Central memory CD8-positive, alpha-beta T cell (primary cell): Measurements from ENCODE around the gene AP4B1.

Experiments
- ATAC-seq: fragments of 150-1000 bp; cut with Tn5 transposase; replicated peaks from 2 replicates; pipeline ENCODE4 v1.10.0; 2022; ENCODE audit warnings: mild to moderate bottlenecking, moderate FRiP score, moderate number of reproducible peaks; ENCODE audit not compliant: poor library complexity, severe bottlenecking; ENCODE audit errors: extremely low read depth
- DNase-seq, 2 donors: peaks; one replicate each; pipeline ENCODE4 v3.0.0; 2021; ENCODE audit warnings: low spot score in 2 of 2
- H3K27ac Mint-ChIP-seq: one replicate; pipeline ENCODE4 v1.8.0; 2022; ENCODE audit warnings: low read depth, mild to moderate bottlenecking, moderate library complexity, mixed read lengths
- H3K27me3 Mint-ChIP-seq: one replicate; pipeline ENCODE4 v1.8.0; 2022; ENCODE audit warnings: mixed read lengths
- H3K36me3 Mint-ChIP-seq: one replicate; pipeline ENCODE4 v1.8.0; 2022; ENCODE audit warnings: mild to moderate bottlenecking, moderate library complexity, mixed read lengths; ENCODE audit not compliant: insufficient read depth
- H3K4me1 Mint-ChIP-seq: one replicate; pipeline ENCODE4 v1.8.0; 2022; ENCODE audit warnings: mixed read lengths
- H3K4me3 Mint-ChIP-seq: one replicate; pipeline ENCODE4 v1.8.0; 2022; ENCODE audit warnings: mild to moderate bottlenecking, moderate library complexity, mixed read lengths
- H3K9me3 Mint-ChIP-seq: one replicate; pipeline ENCODE4 v1.8.0; 2022; ENCODE audit warnings: mixed read lengths

AP4B1 gene

DNA sequence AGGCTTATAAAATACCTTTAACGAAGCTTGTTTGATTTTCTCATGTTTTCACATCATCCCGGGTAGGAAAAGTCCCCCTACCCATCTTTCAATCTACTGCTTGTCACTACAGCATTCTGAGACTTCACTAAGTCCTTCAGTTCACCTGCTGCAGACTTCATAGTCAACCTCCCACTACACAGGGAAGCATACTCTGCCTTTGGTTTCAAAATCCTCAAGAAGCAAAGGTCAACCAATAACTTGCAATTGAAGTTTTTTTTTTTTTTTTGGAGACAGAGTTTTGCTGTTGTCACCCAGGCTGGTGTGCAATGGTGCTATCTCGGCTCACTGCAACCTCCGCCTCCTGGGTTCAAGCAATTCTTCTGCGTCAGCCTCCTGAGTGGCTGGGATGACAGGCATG lies 28.4 kb downstream of the AP4B1 start:
- ATAC-seq (no peak), DNase-seq (no peak)
- H3K27ac Mint-ChIP-seq = peak overlapping the region; percentile 87
- peaks cover 11% of the 10 kb centered on the region for H3K36me3 Mint-ChIP-seq
- H3K4me3 Mint-ChIP-seq = no peak overlapping the region
- H3K4me1 Mint-ChIP-seq = peaks cover 77% of the 10 kb centered on the region
- H3K27me3 Mint-ChIP-seq = no peaks in the 10 kb centered on the region
- H3K9me3 Mint-ChIP-seq = no peaks in the 10 kb centered on the region

- Mint-ChIP-seq H3K27me3 (no peaks in the 10 kb centered on the region), H3K27ac (peak overlapping the region; percentile 87), H3K4me3 (peak overlapping the region; percentile 36), H3K36me3 (peaks cover 11% of the 10 kb centered on the region), H3K4me1 (peaks cover 73% of the 10 kb centered on the region), H3K9me3 (no peaks in the 10 kb centered on the region)
- ATAC-seq (no peak), DNase-seq (no peak)
These were observed 28.9 kb downstream of the AP4B1 start for GRCh38 chr1:113875714-113876113.

DNA sequence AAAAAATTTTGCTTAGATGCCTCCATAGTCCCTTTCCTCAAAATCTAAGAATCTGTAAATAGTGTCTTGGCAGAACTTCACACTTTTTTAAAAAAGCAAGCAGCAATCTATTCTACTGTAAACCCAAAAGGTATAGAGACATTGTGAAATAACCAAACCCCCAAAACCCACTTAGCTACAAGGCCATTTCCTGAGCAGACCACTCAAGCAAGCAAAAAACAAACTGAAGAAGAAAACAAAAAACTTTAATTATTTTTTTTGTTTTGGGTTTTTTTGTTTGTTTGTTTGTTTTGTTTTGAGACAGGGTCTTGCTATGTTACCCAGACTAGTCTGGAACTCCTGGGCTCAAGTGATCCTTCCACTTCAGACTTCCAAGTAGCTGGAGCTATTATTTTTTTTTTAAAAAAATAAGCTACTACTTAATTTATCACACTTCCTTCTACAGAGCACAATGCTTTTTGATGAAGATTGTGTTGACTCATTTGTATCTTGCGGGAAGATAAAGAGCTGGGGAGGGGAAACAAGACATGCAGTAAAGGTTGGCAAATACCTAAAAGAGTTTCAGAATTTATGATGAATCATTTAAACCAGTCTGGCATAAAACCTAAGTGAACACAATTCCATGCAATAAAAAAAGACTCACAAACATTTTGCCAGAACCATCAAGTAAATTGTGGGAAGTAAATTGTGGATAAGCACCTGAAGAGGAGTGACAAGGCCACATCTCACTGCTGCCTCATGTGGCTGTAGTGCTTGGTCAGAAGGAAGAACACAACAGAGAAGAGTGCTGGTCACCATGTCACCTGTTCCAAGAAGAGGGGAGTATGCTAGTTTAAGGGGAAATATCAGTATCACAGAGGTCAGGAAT lies 30.4 kb downstream of the AP4B1 start:
- Mint-ChIP-seq H3K4me3 (peak overlapping the region; percentile 51), H3K9me3 (no peaks in the 10 kb centered on the region), H3K27ac (peak overlapping the region; percentile 87), H3K4me1 (peaks cover 73% of the 10 kb centered on the region), H3K36me3 (peaks cover 16% of the 10 kb centered on the region), H3K27me3 (no peaks in the 10 kb centered on the region)
- peak; percentile 8 for ATAC-seq
- no peak for DNase-seq

DNA sequence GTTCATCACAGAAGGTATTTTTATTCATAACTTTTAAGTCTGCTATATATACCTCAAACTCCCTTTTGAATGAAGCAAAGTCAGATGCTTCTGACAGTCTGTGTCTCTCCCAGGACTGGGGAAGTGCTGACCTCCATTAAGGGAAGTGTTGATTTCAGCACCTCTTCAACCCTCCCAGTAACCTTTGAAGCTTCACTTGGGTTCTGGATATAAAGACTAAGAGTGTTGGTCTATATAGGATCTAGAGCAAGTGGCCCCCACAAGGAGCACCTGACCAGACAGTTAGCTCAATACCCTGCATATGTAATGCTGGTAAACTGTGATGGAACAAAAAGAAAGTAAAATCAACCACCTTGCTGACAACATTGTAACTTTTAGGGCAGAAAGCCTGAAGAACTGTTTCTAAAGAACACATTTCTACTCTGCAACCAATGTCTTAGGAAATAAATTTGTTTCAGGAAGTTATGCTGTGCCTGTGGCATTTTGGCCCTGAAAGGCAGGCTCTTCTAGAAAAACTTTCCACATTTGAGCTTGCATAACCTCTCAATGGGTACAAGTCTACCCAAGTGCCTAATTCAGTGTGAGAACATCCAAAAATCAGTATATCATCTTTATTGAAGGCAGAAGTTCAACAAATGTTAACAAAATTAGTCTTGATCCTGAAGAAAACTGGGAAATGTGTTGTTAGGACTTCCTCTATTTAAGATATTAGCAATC lies 32.2 kb downstream of the AP4B1 start:
- Mint-ChIP-seq H3K36me3 (peaks cover 16% of the 10 kb centered on the region), H3K27ac (peak overlapping the region; percentile 90), H3K9me3 (no peaks in the 10 kb centered on the region), H3K4me1 (peaks cover 76% of the 10 kb centered on the region), H3K4me3 (peak overlapping the region; percentile 86), H3K27me3 (no peaks in the 10 kb centered on the region)
- peak; percentile 6 for ATAC-seq
- no peak for DNase-seq

GRCh38 chr1:113871597-113872113 lies 32.9 kb downstream of the AP4B1 start, which contains the start of gene PTPN22:
PTPN22 (minus strand) TSS chr1:113871712.
- H3K36me3 Mint-ChIP-seq = peaks cover 16% of the 10 kb centered on the region
- no peaks in the 10 kb centered on the region for H3K9me3 Mint-ChIP-seq
- no peaks in the 10 kb centered on the region for H3K27me3 Mint-ChIP-seq
- H3K27ac Mint-ChIP-seq = peak within 1 kb of the TSS; percentile 90
- peak; percentile 97 for ATAC-seq
- DNase-seq = peak; percentile 55 to 85
- peaks cover 77% of the 10 kb centered on the region for H3K4me1 Mint-ChIP-seq
- H3K4me3 Mint-ChIP-seq = peak within 1 kb of the TSS; percentile 86

DNA sequence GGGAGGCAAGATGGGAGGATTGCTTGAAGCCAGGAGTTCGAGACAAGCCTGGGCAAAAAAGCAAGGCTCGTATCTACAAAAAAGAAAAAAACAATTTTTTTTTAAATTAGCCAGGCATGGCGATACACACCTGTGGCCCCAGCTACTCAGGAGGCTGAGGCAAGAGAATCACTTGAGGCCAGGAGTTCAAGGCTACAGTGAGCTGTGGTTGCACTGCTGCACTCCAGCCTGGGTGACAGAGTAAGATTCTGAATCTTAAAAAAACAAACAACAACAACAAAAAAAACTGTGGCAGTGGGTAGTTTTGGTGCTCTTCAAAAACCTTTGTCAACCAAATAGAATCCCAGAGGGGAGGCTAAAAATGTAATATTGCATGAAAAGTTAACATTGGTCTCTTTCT lies 33.8 kb downstream of the AP4B1 start:
- Mint-ChIP-seq H3K4me3 (peak overlapping the region; percentile 86), H3K36me3 (peaks cover 15% of the 10 kb centered on the region), H3K27ac (peak overlapping the region; percentile 78), H3K4me1 (peaks cover 78% of the 10 kb centered on the region), H3K27me3 (no peaks in the 10 kb centered on the region), H3K9me3 (no peaks in the 10 kb centered on the region)
- ATAC-seq (no peak), DNase-seq (no peak)

- no peaks in the 10 kb centered on the region for H3K9me3 Mint-ChIP-seq
- DNase-seq (no peak), ATAC-seq (no peak)
- peaks cover 24% of the 10 kb centered on the region for H3K36me3 Mint-ChIP-seq
- peak overlapping the region; percentile 86 for H3K4me3 Mint-ChIP-seq
- peaks cover 68% of the 10 kb centered on the region for H3K4me1 Mint-ChIP-seq
- peak overlapping the region; percentile 78 for H3K27ac Mint-ChIP-seq
- no peaks in the 10 kb centered on the region for H3K27me3 Mint-ChIP-seq
These were observed 36.1 kb downstream of the AP4B1 start for GRCh38 chr1:113868387-113869083.

GRCh38 chr1:113861641-113862040 lies 43.0 kb downstream of the AP4B1 start:
- Mint-ChIP-seq H3K36me3 (peaks cover 46% of the 10 kb centered on the region), H3K27ac (peak overlapping the region; percentile 37), H3K9me3 (no peaks in the 10 kb centered on the region)

DNA sequence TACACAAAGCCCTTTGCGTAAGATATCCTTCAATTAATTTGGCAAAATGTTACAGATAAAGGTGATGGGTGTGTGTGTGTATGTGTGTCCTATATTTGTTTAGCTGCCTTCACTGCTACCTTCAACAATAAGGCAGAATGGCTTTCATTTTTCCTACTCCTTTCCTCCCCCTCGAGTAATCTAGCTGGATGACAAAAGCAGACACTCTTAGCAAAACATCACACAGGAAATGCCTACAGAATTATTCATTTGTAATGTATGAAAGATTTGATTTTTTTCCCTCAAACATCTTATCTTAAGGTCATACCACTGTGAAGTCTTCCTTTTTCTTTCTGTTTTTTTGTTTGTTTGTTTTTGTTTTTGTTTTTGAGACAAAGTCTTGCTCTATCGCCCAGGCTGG lies 43.7 kb downstream of the AP4B1 start:
- Mint-ChIP-seq H3K36me3 (peaks cover 53% of the 10 kb centered on the region), H3K27me3 (no peaks in the 10 kb centered on the region), H3K27ac (peak overlapping the region; percentile 37), H3K4me1 (peaks cover 58% of the 10 kb centered on the region), H3K4me3 (peak overlapping the region; percentile 10), H3K9me3 (no peaks in the 10 kb centered on the region)
- ATAC-seq (no peak), DNase-seq (no peak)

More at GRCh38 chr1:113861641-113862040, 43.0 kb downstream of the AP4B1 start:
- Mint-ChIP-seq H3K4me3 (peak overlapping the region; percentile 31), H3K4me1 (peaks cover 62% of the 10 kb centered on the region), H3K27me3 (no peaks in the 10 kb centered on the region)
- no peak for ATAC-seq
- no peak for DNase-seq

- Mint-ChIP-seq H3K27ac (peak overlapping the region; percentile 37), H3K9me3 (no peaks in the 10 kb centered on the region), H3K27me3 (no peaks in the 10 kb centered on the region), H3K36me3 (peaks cover 57% of the 10 kb centered on the region), H3K4me3 (peak overlapping the region; percentile 23), H3K4me1 (peaks cover 47% of the 10 kb centered on the region)
- ATAC-seq (peak; percentile 92), DNase-seq (no peak)
These were observed 45.0 kb downstream of the AP4B1 start for GRCh38 chr1:113859478-113860175.

DNA sequence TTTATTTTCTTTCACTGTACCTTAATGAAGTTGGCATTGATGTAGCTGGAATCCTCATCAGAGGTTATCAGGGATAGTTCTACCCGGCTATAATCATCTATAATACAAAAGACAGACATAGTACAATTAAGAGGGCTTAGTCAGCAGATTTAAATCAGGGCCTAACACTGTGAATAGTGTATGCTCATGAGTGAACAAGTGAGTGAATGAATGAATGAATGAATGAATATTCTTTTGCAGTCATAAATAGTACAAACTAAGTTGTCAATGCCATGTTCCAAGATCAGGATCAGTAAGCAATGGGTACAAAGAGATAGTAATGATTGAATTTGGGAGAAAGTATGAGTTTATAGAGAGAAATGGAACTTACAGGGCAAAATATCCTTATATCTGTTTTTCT lies 45.6 kb downstream of the AP4B1 start:
- Mint-ChIP-seq H3K36me3 (peaks cover 54% of the 10 kb centered on the region), H3K27me3 (no peaks in the 10 kb centered on the region), H3K4me3 (peak overlapping the region; percentile 23), H3K4me1 (peaks cover 45% of the 10 kb centered on the region), H3K9me3 (no peaks in the 10 kb centered on the region), H3K27ac (peak overlapping the region; percentile 37)
- no peak for ATAC-seq
- no peak for DNase-seq

GRCh38 chr1:113858418-113858817 lies 46.2 kb downstream of the AP4B1 start:
- peaks cover 44% of the 10 kb centered on the region for H3K4me1 Mint-ChIP-seq

More at GRCh38 chr1:113858418-113858817, 46.2 kb downstream of the AP4B1 start:
- no peaks in the 10 kb centered on the region for H3K9me3 Mint-ChIP-seq
- H3K27ac Mint-ChIP-seq = peak overlapping the region; percentile 37
- no peak overlapping the region for H3K4me3 Mint-ChIP-seq
- no peaks in the 10 kb centered on the region for H3K27me3 Mint-ChIP-seq
- DNase-seq (no peak), ATAC-seq (no peak)
- H3K36me3 Mint-ChIP-seq = peaks cover 54% of the 10 kb centered on the region
